G401.6 (cell line): ENCODE measurements around the gene EEPD1.
"Not testable (repeated sequence)": the region's sequence is repeated elsewhere in the genome, so short reads cannot be mapped to it uniquely, and the experiment has no call there.

Source experiments
- FAIRE-seq: peaks from 2 replicates; lab custom pipeline; 2012; peaks lifted over from hg19 to GRCh38; lab: Jason Lieb, UNC

The EEPD1 gene

GRCh38 chr7:36129048-36129534 is 24.0 kb upstream of the EEPD1 start:
- no peak for FAIRE-seq

DNA sequence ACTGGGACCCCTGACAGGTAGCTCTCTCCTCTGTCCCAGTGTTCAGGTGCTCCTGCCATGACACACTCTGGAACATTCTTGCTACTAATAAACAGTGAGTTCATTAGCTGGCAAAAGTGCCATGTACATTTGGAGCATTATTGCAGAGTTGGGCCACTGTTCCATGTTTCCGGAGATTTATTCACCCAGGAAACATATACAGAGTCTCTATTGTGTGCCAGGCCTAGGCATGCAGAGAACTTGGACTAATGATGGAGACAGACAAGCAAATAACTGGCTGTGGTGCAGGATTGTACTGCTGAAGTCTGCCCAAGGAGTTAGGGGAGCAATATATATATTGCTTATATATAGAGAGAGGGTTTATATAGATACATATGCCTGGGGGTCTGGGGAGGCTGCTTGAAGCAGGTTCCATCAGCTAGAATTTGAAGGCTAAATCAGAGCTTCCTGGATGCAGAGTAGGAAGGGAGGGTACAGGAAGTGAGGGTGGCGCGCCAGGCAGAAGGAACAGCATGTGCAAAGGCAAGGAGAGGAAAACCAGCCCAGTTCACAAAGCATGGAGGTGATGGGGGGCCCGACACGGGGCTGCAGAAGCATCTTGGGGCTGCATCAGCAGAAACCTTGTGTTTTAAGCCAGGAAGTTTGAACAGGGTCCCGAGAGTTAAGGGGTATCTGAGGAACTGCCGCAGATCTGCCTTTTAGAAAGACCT is 22.7 kb upstream of the EEPD1 start:
- no peak for FAIRE-seq

- FAIRE-seq: no peak
Measured at GRCh38 chr7:36131026-36131425, 22.0 kb upstream of the EEPD1 start.

DNA sequence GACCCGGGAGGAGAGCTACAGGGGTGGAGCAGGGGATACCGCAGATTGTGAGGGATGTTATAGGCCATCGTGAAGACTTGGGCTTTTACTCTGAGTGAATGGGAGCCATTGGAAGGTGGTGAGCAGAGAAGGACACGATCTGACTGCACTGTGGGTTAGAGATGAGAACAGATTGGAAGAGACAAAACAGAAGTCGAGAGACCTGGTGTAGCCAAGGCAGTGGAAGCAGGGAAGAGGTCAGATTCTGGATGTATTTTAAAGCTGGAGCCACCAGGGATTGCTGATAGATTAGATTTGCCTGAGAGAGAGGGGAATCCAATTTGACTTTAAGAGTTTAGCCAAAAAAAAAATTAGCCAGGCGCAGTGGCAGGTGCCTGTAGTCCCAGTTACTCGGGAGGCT is 21.6 kb upstream of the EEPD1 start:
- FAIRE-seq: no peak

GRCh38 chr7:36132012-36132411 is 21.0 kb upstream of the EEPD1 start:
- FAIRE-seq: no peak

- no peak for FAIRE-seq
Measured at GRCh38 chr7:36135700-36136099, 17.4 kb upstream of the EEPD1 start.

DNA sequence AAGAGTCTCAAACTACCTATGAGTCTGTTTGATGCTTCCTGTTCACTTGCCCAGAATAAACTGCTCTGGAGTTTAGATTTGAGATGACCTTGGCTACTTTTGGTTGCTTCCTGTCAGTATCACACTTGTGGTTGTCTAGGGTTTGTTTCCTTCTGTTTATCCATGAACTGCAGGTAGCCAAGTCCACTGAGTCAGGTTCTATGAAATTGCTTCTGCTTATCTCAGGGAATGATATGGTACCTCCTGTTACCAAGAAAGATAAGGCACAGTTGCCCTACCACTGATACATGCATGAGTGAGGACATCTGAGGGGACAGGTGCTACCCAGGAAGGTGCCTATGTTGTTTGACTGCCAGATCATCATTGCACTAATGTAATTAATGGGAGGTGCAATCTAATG is 15.8 kb upstream of the EEPD1 start:
- FAIRE-seq: no peak

GRCh38 chr7:36137754-36138153 is 15.3 kb upstream of the EEPD1 start:
- FAIRE-seq: no peak

DNA sequence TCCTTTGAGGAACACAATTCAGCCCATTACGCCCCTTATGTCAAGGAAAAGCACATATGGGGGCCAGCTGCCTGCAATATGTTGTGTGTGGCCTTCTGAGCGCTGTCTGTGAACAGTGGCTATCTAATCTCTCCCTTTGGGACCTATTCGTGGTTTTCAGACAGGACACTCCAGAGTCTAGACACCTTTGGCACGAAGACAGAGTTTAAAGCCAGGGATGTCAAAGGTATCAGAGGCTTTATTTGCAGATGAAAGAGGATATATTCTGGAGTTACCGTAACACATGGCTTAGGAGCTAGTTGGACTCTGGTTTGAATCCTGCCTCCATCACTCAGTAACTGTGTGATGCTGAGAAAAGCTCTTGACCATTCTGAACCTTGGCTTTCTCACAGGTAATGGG is 14.8 kb upstream of the EEPD1 start:
- no peak for FAIRE-seq

GRCh38 chr7:36141351-36141750 is 11.7 kb upstream of the EEPD1 start:
- no peak for FAIRE-seq

DNA sequence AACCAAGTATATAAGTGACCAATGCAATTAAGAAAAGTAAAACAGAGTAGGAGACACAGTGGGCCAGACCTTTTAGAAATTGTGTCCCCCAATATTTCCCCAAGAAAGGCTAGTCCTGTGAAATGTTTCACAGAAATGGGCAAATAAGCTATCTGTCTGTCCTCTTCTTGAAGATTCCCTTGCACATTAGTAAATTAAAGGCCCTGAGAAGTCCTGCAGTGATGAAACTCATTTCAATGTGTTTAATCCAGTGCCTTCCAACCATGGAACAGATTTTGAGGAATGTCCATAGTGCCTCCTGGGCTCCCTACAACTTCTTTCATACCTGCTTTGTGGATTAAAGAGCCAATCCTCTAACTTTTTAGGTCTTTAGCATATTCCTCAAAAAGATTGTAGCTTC is 11.2 kb upstream of the EEPD1 start:
- FAIRE-seq: no peak

DNA sequence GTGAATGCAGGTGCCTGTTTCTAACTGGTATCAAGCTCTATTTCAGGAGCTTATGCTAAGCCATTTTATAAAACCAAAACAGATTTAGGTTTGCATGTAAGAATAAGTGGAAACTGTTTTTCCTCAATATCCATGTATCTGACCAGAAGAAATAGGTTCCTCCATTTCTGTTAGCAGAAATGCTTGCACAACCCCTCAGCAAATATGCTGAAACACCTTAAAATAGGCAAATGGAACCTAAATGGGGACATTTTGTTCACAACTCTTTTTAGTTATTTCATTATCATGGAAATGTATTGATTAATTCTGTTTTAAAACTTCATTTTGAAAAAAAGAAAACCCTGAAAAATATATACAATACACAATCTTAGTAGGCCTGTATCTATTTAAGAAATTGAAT is 8.9 kb upstream of the EEPD1 start:
- no peak for FAIRE-seq

DNA sequence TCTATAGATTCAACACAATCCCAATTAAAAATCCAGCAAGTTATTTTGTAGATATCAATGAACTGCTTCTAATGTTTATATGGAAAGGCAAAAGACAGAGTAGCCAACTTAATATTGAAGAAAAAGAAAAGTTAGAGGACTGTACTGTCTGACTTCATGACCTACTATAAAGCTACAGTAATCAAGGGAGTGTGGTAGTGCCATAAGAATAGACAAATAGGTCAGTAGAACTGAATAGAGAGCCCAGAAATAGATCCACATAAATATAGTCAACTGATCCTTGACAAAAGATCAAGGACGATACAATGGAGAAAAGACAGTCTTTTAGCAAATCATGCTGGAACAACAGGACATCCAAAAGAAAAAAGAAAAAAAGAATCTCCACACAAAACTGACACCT is 7.4 kb upstream of the EEPD1 start:
- no peak for FAIRE-seq

GRCh38 chr7:36147361-36147760 is 5.7 kb upstream of the EEPD1 start:
- no peak for FAIRE-seq

DNA sequence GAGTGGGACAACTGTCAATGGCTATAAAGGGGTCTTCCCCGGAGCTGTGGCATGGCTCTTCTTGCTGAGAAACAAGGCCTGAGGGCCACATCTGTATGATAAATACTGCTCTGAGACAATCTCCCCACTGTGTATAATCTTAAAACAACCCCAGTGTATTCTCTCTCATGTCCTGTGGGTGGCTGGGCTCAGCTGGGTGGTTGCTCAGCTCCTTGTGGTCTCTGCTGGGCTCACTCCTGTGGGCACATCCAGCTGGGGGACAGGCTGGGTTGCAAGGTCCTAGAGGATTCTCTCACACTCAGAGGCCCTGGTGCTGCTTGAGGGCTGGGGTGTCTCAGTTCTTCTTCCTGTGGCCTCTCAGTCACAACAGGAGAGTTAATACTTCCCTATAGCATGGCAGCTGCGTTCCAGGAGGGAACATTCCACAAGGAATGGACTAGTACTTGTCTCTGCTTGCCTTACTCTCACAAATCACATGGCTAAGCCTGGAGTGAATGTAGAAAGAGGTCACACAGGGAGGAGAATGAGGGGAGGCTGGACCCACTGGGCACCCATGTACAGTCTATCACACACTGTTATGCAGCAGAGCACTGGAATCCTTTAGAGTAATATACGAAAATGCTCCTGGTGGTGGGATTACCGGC is 4.5 kb upstream of the EEPD1 start:
- no peak for FAIRE-seq

- not testable (repeated sequence) for FAIRE-seq
Measured at GRCh38 chr7:36149240-36149639, 3.8 kb upstream of the EEPD1 start.

GRCh38 chr7:36149694-36150452 is 3.2 kb upstream of the EEPD1 start:
- no peak for FAIRE-seq

GRCh38 chr7:36151921-36152755 is 916 bp upstream of the EEPD1 start:
- no peak for FAIRE-seq

DNA sequence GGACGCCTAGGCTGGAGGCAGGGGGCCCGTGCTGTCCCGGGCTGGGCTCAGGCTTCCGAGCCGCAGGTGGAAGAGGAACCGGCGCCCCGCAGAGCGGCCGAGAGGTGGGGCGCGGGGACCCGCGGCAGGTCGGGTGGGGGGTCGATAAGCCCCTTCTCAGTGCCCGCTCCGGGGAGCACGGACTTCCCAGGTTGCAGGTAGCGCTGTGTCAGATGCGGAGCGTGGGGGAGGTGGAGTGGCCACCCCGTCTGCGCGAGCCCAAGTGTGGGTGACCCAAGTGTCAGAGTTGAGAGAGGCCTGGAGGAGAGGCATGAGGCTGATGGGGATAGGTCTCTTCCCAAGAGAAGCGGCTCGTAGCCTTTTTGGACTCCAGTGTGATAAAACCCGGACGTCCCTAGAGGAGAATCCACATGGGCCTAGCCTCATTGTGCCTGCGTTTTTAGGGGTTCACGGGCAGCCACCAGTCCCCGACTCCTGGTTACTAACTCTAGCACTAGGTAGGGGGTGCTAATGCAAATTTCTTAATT is 580 bp downstream of the EEPD1 start:
- FAIRE-seq: no peak

GRCh38 chr7:36154255-36155212 is 1.5 kb downstream of the EEPD1 start:
- no peak for FAIRE-seq

- FAIRE-seq: no peak
Measured at GRCh38 chr7:36155811-36156361, 2.8 kb downstream of the EEPD1 start.
